ENCODE data around the gene CYRIA.

CYRIA gene

DNA sequence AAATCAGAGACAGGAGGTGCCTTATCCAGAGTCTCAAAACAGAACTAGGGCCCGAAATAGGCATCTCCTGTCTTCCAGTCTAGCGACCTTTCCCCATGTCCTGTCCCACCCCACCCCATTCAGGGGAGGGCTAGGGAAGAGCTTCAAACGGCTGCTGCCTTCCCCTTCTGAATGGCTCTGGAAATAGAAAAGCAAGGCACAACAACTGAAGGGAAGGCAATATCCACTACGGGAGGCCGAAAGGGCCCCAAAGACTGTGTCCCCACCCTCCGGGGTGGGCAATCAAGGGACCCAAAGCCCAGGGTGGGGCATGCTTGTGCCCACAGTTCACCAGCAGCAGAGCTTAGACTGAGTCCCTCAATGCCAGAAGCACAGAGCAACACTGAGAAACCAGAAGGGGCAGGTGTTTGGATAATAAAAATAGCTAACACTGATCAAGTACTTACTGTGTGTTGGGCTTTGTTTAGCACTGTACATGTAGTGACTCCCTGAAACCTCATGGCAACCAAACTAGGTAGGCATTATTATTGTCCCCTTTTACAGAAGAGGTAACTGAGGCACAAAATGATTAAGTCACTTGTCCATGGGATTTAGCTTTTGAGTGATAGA, 38.5 kb downstream of the CYRIA start:
- no peak for DNase-seq

DNA sequence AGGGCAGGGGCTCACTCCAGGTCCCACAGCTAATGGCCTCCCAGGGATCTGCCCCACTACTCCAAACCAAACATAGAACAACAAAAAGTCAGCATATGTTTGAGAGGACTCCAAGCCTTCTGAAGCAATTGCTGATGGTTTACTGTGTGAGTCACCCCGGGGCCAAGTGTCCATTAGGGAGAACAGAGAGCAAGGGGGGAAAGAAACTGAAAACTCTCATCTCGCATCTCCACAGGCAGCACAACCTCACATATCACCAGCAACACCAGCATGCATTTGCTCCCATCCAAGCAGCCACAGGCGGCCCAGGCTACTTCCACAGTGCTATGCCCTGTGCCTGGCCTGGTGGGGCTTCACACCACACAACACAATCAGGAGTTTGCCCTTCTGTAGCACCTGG, 39.1 kb downstream of the CYRIA start:
- DNase-seq = no peak

GRCh38 chr2:16625759-16626158, 39.9 kb downstream of the CYRIA start:
- no peak for DNase-seq

DNA sequence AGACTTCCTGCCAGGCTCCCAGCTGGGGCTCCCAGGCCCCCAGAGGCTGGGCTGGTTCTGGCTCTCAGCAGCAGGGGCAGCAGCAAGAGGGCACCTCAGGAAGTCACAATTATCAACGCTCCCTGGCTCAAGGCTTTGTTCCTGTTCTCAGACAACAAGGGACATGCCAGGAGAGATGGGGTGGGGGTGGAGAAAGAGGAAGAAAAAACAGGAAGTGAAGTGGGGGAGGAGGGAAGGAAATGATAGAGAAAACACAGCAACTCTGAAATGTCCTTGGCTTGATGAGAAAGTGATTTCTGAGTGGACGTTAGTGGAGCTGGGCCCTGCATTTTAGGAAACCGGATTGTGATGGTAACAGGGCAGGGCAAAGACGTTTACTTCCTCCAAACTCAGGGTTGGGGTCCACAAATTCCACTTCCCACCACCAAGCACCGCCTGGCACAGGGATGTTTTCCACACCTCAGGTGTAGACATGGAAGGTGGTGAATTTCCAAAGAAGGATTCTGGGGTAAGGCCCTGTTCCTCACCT, 40.4 kb downstream of the CYRIA start:
- peak; percentile 47 for DNase-seq

DNA sequence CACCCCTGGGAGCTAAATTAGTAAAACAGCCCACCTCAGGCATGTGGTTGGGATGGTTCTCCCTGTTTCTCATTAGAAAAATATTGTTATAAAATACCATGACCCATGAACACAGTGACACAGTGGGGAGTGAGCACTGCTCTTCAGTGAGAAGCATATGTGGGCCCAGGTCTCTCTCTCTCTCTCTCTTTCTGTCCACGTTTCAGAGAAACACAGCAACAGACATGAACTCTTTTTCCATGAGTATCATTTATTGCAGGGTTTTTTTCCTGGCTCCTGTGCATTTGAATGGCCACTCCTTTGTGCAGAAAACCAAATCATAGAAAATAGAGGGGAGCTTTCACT, 41.2 kb downstream of the CYRIA start:
- DNase-seq = no peak

- no peak for DNase-seq
These were observed 41.8 kb downstream of the CYRIA start for GRCh38 chr2:16623564-16624435.

GRCh38 chr2:16623031-16623430, 42.6 kb downstream of the CYRIA start:
- no peak for DNase-seq

GRCh38 chr2:16622399-16622968, 43.1 kb downstream of the CYRIA start:
- DNase-seq = no peak

- no peak for DNase-seq
These were observed 44.3 kb downstream of the CYRIA start for GRCh38 chr2:16621316-16621715.

DNA sequence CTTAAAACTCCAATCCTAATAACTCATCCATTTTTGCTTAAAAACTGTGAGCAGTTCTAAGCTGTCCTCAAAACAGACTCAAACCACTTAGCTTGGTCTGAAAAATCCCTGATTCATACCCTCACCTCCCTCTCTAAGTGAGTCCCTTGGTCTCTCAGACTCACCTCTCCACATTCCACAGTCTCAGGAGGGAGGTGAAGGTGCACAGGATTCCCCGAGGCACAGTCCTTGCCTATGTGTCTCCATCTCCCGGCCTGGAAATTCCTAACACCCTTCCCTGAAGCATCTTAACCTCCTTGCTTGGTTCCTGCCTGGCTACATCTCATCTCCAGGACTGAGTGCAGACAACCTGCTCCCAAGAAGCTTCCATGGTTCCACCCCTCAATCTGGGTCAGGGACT, 45.0 kb downstream of the CYRIA start:
- no peak for DNase-seq

DNA sequence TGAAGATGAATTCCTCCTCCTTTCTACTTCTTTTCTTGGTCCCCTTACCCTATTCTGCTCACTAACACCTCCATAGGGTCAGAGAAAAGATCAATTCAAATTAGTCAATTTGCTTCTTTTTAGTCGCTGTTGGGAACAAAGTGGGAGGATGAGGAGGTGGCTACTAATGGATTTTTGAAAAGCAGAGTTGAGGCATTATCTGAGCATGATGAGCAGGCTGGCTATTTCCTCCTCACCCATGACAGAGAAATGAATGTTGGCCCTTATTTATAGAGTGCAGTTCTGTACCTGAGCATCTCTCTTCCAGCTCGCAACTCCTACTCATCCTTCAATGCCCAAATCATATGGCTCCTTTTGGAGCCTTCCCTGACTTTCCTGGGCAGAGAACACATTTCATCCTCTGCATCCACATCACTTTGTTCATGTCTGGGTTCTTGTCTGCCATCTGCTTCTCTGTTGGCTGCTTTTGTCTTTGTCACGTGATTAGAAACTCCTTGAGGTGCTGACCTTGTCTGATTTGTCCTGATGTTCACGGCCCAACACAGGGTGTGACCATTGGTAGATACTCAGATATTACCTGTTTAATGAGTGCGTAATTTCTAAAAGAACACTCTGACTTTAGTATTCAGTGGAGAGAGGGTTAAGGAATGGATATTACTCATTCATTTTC, 45.9 kb downstream of the CYRIA start:
- DNase-seq = no peak

DNA sequence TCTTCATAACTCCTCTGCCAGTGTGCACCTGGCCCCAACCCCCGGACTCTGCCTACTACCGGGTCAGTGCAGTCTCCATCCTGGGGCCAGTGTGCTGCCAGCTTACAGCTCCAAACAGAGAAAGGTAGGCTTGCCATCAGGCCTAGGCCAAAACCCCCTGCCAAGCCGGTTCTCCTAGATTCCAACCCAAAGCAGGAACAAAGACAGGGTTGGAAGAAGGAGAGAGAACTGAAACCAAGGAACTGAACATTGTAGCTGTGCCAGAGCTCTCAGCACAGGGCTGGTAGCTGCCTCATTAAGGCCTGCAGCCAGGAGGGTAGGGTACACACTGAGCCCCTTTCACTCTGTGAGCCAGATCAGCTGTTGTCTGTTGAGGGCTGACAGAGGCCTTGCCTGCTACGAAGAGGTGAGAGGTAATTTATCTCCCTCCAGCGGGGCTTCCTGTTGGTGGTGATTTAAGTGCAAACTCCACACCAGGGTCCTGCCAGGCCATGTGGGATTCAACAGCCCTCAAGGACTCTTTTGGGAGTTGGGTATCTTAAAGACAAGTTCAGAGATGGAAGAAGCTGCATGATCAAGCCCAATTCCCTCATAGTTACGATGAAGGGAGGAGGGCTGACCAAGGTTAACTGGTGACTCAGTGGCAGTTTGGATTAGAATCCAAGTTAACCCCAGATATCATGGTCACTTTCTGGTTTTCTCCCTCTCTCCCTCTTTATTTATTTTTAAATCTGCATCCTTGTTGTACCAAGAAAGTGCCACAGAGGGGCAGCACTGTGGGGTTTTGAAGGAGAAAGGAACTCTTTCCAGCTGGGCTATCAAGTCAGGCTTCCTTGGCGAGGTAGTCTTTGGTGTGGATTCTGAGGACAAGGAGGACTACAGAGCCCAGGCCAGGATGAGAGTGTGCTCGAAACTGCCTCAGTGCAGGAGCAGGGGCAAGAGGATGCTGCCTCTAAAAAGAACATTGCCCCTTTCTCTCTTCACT, 48.1 kb downstream of the CYRIA start:
- no peak for DNase-seq

Data from femur (tissue), 1 donor.